GM18517 (cell line): ENCODE results near the gene CMIP.

ENCODE experiments used
- ATAC-seq: cut with Tn5 transposase; IDR thresholded peaks from one replicate; pipeline ENCODE4 v1.9.1; 2021; ENCODE audit warnings: mild to moderate bottlenecking, moderate library complexity; ENCODE audit not compliant: unreplicated experiment

The CMIP gene

DNA sequence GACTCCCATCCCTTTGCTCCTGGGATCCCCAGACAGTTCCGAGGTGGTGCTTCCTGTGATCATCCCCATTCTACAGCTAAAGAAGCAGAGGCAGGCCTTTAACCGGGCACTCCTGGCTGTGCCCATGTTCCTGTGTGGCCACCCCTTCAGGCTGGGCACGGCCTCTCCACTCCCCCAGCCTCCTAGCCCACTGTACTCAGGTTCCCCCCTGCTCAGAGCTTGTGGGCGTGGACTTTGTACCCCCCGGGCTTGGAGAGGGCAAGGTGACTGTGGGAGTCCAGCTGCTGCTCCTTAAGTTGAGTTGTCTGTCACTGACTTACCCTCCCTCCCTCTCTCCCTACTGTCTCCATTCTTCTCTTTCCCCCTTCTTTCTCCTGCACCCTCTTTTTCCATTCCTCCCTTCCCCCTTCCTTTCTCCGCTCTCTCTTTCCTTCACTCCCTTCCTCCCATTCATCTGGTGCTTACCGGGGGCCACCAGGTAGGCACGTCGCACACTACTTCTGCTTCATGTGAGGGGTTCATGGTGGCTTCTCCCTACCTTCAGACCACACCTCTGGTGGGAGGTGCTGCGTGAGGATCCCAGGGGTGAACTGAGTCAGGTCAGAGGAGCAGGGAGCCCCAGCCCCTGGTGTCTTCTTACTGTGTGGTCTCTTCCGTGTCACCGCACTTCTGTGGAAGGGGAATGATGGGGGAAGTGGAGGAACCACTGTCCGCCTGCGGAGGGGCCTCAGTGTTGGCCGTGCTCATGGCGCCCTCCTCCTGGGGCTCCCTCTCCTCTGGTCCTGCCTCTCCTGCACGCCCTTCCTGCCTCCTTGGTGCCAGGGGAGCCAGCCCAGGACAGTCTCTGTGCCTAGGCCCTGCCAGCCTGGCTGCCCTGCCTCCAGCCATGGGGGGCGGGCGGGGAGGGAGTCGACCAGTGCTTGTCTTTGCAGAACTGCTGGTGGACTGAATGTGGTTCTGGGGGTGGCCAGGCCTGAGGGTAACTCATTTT is 29.7 kb downstream of the CMIP start:
- no peak for ATAC-seq

DNA sequence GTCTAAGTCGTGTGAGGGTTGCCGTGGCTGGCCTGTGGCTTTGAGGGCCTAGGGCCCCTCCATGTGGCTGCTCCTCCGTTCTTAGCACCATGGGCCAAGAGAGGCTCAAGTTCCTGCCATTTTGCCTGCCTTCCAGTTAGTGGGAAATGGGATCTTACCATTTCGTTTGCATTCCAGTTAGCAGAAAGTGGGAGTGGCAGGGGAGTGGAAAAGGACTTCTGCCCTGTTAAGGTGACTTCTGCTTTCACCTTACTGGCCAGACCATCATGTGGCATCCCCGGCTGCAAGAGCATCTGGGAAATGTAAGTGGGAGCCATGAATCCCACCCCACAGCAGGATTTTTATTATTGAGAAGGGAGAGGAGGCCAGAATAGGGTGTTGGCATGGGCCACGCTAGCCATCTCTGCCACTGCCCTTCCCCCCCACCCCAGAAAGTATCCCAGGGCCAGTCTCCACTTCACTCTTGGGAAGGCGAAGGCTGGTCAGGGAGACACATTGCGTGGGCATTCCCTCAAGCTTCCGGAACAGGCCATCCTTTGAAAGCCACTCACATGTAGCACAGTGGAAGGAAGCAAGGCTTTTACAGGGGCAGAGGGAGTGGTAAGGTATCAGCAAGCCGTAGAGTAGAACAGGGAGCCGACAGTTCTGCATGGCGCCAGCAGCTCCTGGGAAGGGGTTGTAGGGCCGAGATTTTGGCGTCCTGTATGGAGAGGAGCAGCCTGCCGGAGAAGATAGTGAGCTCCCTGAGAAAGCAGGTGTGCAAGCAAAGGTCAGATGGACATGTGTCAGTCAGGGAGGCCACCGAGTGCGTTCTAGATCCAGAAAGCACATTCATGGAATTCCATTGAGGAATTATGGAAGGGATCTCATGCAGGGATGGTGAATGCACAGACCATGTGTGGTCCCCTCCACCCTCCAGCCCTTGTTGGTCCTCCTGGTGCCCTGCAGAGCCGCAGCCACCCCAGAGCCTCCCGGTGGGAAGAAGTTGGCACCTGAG is 33.4 kb downstream of the CMIP start:
- no peak for ATAC-seq

DNA sequence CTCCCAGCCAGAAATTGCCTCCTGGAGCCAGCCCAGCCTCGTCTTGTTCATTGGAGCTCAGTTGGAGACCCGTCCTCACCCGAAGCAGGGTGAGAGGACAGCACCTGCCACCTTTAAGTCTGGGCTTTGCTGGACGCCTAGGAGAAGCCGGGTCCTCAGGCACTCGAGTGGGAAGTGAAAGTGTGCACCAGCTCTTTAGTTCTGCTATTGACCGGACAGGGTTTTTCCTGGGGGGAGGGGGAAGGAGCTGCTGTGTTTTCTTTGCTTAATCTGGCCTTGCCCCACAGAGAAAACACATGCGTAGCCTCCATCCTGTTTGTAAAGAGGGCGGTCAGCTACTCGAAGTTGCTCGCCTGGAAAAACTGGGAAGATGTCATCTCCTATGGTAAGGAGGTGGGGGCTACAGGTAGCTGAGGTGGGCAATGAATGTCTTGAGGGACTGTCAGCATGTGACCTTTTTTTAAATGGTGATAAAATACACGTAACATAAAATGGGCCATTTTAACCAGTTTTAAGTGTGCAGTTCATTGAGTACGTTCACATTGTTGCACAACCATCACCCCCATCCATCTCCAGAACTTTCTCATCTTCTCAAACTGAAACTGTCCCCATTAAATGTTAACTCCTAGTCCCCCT is 34.4 kb downstream of the CMIP start:
- peak; percentile 44 for ATAC-seq

DNA sequence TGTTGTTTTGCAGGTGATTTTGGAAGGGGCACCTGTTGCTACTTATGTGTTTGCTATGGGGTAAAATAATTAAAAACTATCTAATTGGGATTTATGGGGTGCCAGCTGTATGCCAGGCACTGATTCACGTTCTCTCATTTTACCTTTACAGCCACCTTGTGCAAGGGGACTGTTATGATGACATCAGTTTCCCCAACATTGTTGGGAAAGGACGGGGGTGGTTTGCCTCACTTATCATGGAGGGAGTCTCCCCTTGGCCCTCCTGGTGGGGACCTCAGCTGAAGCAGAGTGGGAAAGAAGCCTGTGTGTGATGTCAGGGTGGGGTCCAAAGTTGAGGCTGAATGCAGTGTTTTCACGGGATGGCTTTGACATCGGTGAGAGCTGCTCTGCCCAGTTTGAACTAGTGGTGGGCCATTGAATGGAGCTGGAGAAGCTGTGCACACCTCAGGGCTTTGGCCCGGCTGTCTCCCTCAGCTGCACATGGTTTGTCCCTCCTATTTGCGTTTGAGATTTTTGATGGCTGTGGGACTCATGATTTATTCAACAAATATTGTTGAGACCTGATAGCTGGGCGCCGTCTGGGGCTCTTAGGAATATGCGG is 36.1 kb downstream of the CMIP start:
- peak; percentile 4 for ATAC-seq

DNA sequence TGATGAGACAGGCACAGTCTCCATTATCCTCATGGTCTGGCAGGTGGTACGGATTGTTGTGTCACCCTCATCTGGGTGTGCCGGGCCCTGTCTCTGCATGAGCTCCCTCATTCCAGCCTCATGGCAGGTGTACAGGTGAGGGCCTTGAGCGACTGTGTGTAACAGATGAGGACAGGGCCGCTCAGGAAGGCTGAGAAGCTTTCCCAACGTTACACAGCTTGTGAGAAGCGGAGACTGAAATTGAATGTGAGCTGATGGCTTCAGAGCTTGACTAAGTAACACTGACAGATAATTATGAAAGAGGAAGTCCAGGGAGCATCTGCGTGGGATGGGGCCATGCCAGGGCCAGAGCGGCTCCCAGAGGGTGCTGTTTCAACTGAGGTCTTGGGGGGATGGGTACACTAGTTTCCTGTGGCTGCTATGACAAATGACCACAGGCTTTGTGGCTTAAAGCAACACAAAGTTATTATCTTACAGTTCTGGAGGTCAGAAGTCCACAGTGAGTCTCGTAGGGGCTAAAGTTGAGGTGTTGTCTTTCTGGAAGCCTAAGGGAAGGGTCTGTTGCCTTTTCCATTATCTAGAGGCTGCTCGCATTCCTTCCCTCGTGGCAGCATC is 36.7 kb downstream of the CMIP start:
- peak; percentile 95 for ATAC-seq

DNA sequence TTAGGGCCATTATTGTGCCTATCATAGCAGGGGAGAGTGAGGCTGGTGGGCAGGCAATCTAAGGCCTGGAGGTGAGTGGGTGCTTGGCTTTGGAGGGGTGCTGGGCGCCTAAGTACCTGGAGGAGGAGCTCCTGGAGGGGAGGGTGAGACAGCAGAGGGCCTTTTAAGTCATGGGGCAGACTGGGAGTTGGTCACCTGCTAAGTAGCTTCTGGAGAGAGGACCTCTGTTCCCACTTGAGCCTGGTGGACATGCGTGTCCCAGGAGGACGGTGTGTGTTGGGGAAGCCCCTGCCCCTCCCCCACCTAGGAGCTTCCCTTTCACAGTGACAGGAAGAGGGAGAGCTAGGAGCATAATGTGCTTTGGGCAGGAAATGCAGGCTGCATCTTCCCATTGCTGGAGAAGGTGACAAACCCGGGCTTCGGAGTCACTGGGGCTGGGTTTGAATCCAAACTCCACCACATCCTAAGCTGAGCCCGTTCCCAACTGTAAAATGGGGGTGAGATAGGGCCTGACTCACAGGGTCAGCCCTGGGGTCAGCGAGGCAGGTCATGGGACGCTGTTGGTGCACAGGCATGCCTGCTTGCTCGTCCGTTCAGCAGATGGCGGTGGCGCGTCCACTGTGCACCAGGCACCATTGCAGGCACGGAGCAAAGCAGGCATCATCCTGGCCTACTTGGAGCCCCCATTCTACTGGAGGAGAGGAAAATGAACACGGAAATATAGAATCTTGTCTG is 37.9 kb downstream of the CMIP start:
- no peak for ATAC-seq

DNA sequence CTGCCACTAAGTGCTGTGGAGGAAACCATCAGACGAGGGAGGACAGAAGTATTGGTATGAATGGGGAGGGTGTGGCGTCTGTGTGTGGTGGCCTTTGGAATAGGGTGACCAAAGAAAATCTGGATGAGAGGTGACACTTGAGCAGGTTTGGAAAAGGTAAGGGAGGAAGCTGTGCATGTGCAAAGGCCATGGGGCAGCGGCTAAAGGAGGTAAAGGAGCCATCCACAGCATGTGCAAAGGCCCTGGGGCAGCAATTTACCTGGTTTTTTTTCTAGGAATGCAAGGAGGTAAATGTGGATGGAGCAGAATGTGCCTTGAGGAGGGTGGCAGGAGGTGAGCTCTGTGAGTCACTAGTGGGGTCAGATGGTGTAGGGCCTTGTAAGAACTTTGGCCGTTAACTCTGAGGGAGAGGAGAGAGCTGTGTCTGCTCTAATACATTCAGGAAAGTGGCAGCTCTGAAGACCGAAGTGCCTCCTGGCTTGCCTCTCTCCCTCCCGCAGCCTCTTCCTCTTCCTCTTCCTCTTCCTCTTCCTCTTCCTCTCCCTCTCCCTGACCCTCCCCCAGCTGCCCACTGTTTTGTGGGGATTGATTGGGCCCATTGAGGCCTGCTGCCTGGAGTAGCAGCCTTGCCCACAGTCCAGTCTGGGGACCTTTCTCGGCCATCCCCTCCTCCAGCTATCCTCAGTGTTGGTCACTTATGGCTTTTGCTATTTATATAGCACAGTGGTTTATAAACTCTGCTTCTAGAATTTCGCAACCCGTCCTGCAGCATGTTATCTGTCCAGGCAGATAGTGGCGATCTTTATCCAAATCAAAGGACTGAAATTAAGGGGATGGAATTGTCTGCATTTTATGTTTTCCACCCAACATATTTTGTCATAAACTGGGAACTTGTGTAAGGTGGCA is 38.7 kb downstream of the CMIP start:
- ATAC-seq: no peak

DNA sequence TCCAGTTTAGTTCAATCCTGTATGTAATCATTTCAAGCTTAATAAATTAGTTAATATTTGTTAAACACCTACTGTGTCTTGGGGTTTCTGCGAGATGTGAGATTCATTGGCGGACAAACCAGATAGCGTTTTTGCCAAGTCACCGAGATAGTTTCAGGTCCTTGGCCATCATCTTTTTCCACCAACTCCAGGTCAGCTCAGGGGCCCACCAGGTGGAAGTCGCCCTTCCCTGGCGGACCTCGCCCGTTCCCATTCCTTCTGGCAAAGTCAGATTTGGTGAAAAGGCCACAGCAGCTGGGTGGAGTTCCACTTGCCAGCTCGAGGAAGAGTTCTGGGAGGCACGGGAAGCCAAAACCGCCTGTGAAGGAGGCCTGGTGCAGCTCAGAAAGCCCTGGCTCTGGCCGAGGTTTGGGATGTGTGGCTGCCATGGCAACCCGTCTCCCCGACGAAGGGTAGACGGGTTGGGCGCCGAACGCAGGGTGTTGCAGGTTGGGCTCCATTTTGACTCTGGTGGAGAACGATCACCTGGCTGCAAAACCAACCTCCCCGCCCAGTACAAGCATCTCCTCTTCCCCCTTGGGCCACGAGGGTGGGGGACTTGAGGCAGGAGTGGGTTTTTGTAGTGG is 39.5 kb downstream of the CMIP start:
- no peak for ATAC-seq

DNA sequence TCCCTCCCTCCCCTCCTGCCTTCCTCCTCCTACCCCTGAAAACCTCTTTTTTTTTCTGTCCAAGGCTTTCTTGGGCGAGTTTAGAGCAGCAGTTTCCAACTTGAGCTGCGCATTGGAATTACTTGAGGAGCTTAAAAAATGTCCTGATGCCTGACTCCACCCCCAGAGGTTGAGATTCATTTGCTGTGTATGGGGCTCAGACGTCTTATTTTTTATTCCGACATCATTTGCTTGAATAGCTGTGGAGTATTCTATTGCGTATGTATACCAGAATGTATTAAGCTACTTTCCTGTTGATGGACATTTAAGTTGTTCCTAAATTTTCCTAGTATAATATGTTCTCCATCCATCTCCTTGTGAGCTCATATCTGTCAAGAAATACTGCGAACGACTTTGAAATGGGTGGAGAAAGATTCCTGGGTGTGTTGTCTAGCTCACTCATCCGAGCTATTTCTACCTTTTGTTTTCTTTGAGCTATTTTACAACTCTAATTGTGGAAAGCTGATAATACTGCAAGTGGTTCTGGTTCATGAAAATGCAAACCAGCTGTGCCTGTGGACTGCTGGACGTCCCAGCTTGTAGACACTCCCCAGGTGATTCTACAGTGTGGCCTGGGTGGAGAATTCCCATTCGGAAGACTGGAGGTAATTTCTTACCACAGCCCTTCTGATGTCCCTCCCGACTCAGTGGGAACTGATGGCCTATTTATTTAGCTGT is 40.5 kb downstream of the CMIP start:
- no peak for ATAC-seq

DNA sequence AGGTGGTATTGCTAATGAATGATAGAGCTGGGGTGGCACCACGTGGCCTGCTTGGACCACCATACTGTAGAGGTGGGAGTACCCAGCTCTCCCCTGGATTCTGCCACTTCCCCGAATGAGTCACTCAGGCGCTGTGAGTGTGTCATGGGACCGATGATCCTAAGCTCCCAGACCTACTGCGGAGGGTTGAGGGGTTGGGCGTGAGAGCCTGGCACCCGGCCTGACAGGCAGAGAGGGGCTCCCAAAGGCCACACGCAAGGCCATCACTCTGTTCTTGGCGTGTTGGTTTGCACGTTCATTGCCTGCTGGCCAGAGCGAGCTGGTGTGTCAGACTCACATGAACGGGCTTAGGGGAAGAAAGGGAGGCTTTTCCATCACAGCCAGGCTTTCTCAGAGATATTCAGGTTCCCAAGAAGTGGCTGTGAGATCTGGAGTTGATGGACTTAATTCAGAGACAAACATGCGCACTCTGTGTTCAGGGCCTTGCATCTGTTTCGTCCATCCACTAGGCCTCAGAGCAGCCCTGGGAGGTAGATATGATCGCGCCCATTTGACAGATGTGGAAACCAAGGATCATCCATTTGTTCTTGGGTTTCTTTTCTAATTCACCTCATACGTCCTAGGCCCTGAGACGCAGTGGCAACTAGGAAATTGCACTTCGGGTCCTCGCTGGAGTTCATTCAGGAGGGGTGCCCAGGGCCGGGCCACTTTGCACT is 41.4 kb downstream of the CMIP start:
- ATAC-seq: no peak

DNA sequence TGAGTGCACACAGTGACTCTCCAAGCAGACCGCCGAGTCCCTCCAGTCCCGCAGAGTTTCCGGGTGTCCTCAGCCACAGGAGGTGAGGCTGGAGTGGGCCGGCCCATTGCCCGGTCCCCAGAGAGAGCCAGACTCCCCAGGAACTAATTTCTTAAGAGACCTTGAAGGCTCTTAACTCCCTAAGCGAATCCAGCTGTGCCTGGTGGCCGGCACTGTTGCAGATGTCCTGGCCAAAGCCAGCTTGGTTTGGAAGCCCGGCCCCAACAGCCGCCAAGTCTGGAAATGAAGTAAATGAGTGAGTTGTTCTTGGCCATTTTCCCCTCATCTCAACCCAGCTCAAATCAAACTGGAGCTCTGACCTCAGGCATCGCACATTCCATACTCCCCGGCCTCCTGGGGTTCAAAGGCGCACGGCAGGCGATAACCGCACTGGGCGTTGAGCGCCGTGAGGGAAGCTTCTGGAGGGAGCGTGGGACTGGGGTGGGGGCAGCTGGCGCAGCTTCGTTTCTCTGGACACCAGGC is 42.0 kb downstream of the CMIP start:
- ATAC-seq: no peak

DNA sequence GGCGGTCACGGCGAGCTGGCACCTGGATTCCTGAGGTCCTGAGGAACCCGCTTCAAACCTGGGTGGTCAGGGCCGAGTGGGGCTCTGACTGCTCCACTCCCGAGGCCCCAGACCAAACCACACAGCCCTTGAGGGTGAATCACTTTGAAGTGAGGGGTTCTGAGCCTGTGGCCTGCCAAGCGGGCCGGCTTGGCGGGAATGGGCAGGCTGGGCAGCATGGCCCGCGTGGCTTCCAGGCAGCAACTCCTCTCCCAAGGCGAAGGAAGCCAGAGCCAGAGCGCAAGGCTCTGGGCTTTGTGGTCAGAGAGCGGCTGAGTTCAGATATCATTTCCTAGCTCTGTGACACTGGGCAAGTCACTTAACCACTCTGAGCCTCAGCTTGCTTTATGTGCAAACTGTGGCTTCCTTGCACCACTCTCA is 42.7 kb downstream of the CMIP start:
- ATAC-seq: no peak

DNA sequence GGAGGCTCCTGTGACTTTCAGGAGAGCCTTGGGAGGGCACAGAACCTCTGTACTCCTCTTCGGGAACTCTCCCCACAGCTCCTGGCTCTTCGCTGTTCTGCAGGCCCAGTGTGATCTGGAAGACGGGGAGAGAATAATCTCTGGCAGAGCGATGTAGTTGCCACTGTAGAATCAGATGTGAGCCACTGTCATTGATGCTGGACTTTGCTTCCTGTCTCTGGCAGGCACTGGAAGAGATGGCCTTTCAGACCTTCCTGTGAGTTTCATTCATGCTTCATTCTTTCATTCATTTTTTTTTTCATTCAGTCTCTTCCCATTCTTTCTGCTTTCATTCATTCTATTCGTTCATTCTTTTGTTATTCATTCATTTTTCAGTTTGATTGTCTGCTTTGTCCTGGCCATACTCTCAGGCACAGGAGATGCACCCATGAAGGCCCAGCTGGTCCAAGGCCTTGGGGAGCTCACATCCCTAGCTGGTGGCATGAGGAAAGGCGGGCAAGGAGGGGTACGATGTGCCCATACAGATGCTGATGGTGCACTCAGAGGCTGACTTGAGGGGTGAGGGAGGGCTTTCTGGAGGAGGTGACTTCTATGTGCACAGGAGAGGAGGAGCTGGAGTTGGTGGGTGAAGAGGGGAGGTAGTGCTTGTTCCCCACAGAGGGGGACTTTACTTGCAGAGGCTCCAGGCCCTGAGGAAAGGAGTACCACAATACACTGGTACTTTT is 44.2 kb downstream of the CMIP start:
- ATAC-seq: no peak

DNA sequence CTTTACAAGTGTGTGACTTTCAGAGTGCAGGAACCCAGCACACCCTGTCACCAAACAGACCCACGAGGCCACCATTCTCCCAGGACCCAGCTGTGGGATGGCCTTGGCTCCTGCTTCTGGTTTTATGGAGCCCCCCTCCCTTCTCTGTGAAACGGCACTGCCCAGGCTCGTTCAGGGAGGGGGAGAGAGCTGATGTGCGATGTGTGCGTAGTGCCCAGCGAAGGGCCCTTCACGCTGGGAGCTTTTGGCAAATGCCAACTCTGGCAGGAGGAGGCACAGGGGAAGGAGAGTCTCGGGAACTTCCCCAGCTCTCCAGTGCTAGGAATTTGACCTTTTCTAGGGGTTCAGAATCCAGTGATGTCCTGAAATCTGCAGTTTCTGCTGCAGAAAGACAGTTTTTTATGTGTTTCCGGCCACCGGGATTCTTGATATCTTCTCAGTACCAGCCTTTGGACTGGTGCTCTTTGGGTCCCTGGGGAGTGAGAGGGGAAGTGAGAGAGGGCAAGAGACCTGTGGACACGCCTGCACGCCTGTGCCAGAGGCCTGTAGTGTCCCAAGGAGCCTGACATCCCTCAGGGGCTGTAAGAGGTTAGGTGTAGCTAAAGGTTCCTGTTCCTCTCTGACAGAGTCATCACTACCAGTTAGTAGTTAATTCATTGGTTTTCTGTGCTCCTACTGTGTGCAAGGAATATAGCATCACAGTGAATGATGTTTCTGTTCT is 45.1 kb downstream of the CMIP start:
- ATAC-seq: no peak

DNA sequence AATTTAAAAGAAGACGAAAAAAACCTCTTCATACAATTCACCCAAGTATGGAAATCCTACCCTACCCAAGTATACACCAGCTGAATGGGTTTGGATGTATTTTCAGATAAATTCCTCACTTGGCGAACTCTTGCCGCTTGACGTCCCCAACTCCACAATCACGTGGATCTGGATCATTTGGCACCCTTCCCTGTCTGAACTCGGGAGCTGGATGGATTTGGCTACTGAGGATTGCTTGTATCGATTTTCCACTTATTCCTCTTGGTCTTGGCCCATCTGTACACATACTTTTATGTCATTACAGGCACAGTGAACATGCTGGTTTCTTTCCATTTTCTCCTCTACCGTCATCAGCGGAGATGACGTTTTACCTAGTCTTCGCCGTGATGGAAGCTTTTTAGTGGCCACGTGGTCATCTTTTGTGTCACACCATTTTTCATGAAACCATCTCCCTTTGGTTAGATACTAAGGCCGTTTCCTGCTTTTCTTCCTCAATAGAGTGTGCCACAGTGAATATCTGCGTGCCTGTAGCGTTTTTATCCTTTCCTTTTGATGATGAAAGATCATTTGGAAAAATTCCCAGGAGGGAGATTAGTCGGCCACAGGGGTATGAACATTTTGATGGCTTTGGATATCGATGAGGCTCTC is 47.1 kb downstream of the CMIP start:
- no peak for ATAC-seq
